ENCODE data around the gene TMEM87B.

The TMEM87B gene

DNA sequence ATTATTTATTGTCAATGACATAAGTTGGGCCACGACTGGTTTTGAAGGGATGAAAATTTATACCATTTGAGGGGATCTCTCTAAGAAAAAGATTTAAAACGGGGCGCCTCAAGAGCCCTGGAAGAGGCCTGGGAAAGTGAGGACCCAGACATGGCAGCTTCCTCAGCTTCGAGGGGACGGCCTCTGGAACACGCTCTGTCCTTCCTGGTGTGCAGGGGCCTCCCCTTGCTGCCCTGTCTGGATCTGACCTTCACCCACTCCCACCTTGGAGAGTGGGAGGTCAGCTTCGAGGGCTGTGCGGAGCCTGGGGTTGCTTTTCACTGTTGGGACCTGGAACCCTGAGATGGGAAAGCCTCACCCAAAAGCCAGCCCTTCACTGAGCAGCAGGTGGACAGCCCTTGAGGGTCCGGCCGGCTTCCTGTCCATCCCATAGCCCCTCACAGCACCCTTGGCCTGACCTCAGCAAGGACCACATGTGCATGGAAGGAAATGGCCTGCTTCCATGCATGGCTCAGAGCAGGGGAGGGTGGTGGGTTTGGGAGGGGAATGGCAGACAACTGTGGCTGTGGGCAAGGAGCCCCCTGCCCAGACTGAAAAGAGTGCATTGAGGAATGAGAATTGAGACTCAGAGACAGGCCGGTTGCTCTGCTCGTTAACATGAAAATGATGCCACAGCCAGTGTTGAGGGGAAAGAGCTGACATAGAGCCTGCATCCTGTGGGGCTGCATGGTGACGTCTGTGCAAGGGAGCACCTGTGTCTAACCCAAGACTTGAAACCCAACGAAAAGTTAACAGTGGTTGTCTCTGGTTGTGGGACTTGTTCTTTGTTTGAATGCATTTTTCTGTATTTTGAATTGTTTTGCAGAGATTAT, 99.4 kb downstream of the TMEM87B start:
- DNase-seq (ENCODE audit: low read depth): no peak
- H3K4me3 ChIP-seq (ENCODE audit: low read depth, low read length): no peak overlapping the region
- TF ChIP-seq, protein P1, sequence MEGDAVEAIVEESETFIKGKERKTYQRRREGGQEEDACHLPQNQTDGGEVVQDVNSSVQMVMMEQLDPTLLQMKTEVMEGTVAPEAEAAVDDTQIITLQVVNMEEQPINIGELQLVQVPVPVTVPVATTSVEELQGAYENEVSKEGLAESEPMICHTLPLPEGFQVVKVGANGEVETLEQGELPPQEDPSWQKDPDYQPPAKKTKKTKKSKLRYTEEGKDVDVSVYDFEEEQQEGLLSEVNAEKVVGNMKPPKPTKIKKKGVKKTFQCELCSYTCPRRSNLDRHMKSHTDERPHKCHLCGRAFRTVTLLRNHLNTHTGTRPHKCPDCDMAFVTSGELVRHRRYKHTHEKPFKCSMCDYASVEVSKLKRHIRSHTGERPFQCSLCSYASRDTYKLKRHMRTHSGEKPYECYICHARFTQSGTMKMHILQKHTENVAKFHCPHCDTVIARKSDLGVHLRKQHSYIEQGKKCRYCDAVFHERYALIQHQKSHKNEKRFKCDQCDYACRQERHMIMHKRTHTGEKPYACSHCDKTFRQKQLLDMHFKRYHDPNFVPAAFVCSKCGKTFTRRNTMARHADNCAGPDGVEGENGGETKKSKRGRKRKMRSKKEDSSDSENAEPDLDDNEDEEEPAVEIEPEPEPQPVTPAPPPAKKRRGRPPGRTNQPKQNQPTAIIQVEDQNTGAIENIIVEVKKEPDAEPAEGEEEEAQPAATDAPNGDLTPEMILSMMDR (conservative IDR thresholded peaks at IDR 0.05; ENCODE audit: low read depth, low read length): no peak

DNA sequence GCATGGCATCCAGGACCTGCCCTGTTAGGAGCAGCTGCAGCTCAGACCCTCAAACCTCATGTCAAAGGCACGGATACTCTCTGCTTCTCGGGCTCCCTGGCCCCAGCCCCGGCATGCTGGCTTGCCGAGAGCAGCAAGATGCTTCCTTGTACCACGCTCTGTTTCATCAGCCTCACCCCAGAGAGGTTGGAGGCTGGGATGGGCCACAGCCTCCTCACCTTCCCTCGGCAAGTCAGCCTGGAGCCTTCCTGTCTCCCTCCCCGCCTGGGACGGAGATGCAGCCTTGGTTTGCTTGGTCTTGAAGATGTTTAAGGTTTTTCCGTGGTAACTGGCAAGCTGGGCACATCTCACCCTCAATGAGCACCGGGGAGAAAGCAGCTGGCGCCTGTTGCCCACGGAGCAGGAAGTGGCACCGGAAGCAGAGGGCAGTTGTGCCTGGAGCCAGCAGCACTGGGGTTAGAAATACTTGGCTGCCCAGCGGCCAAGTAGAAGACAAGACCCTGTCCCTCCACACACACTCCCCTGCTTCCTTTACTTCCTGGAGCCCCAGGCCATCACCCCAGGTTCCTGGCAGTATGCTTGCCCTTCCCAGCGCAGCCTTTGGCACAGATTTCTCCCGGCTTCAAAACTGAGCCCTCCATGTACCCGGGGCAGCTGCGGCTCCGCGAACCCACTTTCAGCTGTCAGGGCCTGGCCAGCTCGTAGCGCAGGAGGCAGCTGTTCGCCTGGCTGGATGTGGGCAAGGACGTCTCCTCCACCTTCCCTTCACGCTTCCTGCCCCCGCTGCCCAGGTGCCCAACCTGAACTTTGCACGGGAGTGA, 100.5 kb downstream of the TMEM87B start:
- DNase-seq (ENCODE audit: low read depth): no peak
- TF ChIP-seq, protein P1 (conservative IDR thresholded peaks at IDR 0.05; ENCODE audit: low read depth, low read length): no peak
- H3K4me3 ChIP-seq (ENCODE audit: low read depth, low read length): no peak overlapping the region

DNA sequence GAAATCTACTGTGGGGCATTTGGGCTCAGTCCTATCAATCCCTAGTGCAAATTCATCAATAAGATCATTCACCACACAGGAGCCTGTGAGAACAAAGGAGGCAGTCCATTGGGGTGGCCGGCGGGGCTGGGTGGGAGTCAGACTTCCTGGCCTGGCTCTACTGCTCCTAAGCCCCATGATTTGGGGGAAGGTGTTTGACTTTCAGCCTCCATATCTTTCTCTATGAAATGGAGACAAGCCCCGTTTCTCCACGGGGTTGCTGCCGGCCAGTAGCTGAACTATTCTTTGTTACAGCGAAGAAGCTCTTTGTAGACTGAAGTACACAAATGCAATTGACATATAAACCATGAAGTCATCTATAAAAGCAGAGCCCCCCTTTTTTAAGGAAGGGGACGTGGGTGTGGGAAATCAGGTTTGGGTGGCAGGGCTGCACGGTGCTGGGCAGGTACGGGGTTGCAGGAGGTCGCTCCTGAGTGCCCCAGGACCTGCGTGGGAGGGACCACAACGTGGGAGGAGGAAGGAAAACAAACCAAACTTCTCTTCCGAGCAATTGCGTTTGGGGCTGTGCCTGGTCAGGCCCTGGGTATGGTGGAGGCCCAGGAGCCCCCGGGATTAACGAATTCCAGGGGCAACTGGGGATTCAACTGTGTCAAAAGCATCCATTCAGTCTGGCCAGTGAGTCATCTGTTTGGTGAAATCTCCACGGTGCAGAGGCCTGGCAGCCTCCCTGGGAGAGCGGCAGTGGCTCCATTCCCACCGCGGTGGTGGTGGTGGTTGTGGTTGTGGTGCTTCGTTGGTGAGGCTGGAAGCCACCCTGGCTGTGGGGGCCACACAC, 101.3 kb downstream of the TMEM87B start:
- DNase-seq (ENCODE audit: low read depth): peak; percentile 60
- H3K4me3 ChIP-seq (ENCODE audit: low read depth, low read length): no peak overlapping the region
- TF ChIP-seq, protein P1 (conservative IDR thresholded peaks at IDR 0.05; ENCODE audit: low read depth, low read length): no peak

DNA sequence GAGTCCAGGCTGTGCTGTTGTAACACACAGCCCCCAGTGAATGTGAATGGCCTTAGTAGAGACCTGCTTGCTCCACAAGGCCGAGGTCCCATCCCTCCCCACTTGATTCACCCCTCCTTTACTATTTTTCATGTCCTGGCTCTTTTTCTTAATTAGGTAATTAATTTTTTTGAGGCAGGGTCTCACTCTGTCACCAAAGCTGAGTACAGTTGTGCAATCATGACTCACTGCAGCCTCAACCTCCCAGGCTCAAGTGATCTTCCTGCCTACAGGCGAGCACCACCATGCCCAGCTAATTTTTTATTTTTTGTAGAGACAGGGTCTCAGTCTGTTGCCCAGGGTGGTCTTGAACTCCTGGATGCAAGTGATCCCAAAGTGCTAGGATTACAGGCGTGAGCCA, 102.4 kb downstream of the TMEM87B start:
- DNase-seq (ENCODE audit: low read depth): no peak
- TF ChIP-seq, protein P1 (conservative IDR thresholded peaks at IDR 0.05; ENCODE audit: low read depth, low read length): no peak
- H3K4me3 ChIP-seq (ENCODE audit: low read depth, low read length): no peak overlapping the region

DNA sequence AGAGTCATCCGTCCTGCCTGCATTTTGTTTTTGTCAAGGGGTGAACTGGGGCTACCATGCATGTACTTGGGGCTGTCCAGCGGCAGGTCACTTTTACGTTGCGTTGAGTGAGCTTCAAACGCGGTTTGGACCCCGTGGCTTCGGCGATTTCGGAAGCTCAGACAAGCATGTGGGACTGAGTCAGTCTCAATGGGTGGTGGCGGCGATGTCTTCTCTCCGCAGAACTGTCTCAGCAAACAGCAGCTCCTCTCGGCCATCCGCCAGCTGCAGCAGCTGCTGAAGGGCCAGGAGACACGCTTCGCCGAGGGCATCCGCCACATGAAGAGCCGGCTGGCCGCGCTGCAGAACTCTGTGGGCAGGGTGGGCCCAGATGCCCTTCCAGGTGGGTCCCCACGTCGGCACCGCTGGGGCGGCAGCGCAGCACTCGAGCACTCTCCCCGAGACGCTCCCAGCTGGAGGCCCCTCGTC, 104.4 kb downstream of the TMEM87B start:
- DNase-seq (ENCODE audit: low read depth): no peak
- TF ChIP-seq, protein P1 (conservative IDR thresholded peaks at IDR 0.05; ENCODE audit: low read depth, low read length): no peak
- H3K4me3 ChIP-seq (ENCODE audit: low read depth, low read length): no peak overlapping the region

Data from choroid plexus epithelial cell (primary cell).